Body of pancreas (tissue), 4 donors: Measurements from ENCODE around the gene PTPRF. TPM values are rescaled to one million over a fixed set of nuclear protein-coding genes. Genes with fewer than 3 reads are reported as not detected.
A peak's percentile ranks its signal among the peaks of the same experiment; 100 is the strongest.

Experiments
- ATAC-seq: fragments of 150-250 bp; one replicate; pipeline ENCODE4 v1.9.1; 2016
- DNase-seq, 4 donors: peaks; one replicate each; pipeline ENCODE4 v3.0.0-alpha.2; 2019
- H3K27ac ChIP-seq, 4 donors: fragments of 200-600 bp; sonication (generic); 1 replicate in 3 of 4; 2 replicates in 1 of 4; pipeline versions ENCODE4 v1.5.1 to v1.6.1; 2016 to 2019; ENCODE audit warnings: mild to moderate bottlenecking in 1 of 4, mixed read lengths in 1 of 4, moderate library complexity in 1 of 4
- H3K27me3 ChIP-seq, 2 donors: fragments of 200-600 bp; sonication (generic); one replicate each; pipeline ENCODE4 v1.6.0; 2016; ENCODE audit warnings: mild to moderate bottlenecking in 1 of 2
- H3K36me3 ChIP-seq, 2 donors: fragments of 200-600 bp; sonication (generic); replicated peaks in 1 of 2; 2 replicates each; pipeline ENCODE4 v1.5.1; 2016; ENCODE audit warnings: low read depth in 2 of 2; ENCODE audit not compliant: insufficient read depth in 1 of 2
- H3K4me1 ChIP-seq: fragments of 200-600 bp; sonication (generic); one replicate; pipeline ENCODE4 v1.6.0; 2016
- H3K4me3 ChIP-seq, 2 donors: fragments of 200-600 bp; sonication (generic); 1 replicate in 1 of 2; 2 replicates in 1 of 2; pipeline ENCODE4 v1.5.1; 2016 to 2019
- H3K9me3 ChIP-seq, 3 donors: fragments of 200-600 bp; sonication (generic); 1 replicate in 2 of 3; 2 replicates in 1 of 3; pipeline ENCODE4 v1.5.1; 2016
- POLR2A ChIP-seq, 3 donors: fragments of 450-650 bp; IDR thresholded peaks; one replicate each; pipeline ENCODE4 v1.6.1; 2016; ENCODE audit warnings: antibody characterized with exemption in 3 of 3, mild to moderate bottlenecking in 2 of 3
- WGBS, 2 donors: methylation state at CpG; one replicate each; pipeline ENCODE4 v1.1.5; 2017; 5-methylcytosine and 5-hydroxymethylcytosine counted together
- intact Hi-C: fragments of 100-400 bp; cut with DNase I; formaldehyde crosslinking; loops from one replicate; pipeline ENCODE4 v1.15.1; 2023
- total RNA-seq, 2 donors: library from RNA; depleted of rRNA; stranded (reverse); fragments of >200 nt; gene quantifications; one replicate each; pipeline ENCODE4 v1.1.0, GENCODE V29; 2016
- TF ChIP-seq, protein P1 (sequence below), 7 experiments: fragments of 450-650 bp in 4 of 7; fragments of 200-600 bp in 3 of 7; sonication (generic) in 3 of 7; IDR thresholded peaks; one replicate each; pipeline ENCODE4 v1.5.1; 2016 to 2019; ENCODE audit warnings: antibody characterized with exemption in 7 of 7

The PTPRF gene
- total RNA-seq, 2 donors from 2014 or later, result 81.7 to 89.0 TPM

DNA sequence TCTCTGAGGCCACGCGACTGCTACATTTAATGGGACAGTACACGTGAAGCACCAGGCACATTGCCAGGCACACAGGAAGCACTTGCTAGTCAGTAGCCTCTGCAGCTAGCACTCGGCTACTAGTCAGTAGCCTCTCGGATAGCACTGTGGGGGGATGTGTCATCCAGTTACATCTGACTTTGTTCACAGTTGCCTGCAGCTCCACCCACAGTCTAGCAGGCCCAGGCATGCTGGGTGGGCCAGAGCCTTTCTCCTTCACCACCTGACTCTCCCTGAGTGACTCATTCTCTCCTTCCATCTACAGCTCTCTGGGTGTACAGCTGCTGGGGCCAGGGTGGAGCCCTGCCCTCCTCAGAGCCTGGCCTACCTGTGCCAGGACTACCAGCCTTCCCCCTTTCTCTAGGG is 51.5 kb downstream of the PTPRF start:
- WGBS, 2 donors, result 78 to 87% methylated on average over 5 of the region's 5 CpGs
- intact Hi-C loops, result no loop called here
- Histone ChIP-seq H3K36me3 (peaks cover 0 to 5% of the 10 kb centered on the region in 2 donors), H3K27me3 (no peaks in the 10 kb centered on the region), H3K9me3 (no peaks in the 10 kb centered on the region), H3K4me3 (no peak overlapping the region), H3K27ac (no peak overlapping the region), H3K4me1 (no peaks in the 10 kb centered on the region)
- no peak for TF ChIP-seq POLR2A (IDR thresholded peaks at IDR 0.05)
- TF ChIP-seq, protein P1, sequence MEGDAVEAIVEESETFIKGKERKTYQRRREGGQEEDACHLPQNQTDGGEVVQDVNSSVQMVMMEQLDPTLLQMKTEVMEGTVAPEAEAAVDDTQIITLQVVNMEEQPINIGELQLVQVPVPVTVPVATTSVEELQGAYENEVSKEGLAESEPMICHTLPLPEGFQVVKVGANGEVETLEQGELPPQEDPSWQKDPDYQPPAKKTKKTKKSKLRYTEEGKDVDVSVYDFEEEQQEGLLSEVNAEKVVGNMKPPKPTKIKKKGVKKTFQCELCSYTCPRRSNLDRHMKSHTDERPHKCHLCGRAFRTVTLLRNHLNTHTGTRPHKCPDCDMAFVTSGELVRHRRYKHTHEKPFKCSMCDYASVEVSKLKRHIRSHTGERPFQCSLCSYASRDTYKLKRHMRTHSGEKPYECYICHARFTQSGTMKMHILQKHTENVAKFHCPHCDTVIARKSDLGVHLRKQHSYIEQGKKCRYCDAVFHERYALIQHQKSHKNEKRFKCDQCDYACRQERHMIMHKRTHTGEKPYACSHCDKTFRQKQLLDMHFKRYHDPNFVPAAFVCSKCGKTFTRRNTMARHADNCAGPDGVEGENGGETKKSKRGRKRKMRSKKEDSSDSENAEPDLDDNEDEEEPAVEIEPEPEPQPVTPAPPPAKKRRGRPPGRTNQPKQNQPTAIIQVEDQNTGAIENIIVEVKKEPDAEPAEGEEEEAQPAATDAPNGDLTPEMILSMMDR (IDR thresholded peaks at IDR 0.05), result no peak
- ATAC-seq (no peak), DNase-seq (peak in 1 of 4 donors; percentile 26)

- DNase-seq (no peak), ATAC-seq (no peak)
- Histone ChIP-seq H3K4me3 (no peak overlapping the region), H3K9me3 (no peaks in the 10 kb centered on the region), H3K27ac (no peak overlapping the region), H3K36me3 (peaks cover 0 to 5% of the 10 kb centered on the region in 2 donors), H3K27me3 (no peaks in the 10 kb centered on the region), H3K4me1 (no peaks in the 10 kb centered on the region)
- intact Hi-C loops, result no loop called here
- WGBS, 2 donors, result 90 to 97% methylated on average over 10 to 13 of the region's 13 CpGs
- TF ChIP-seq, protein P1 (IDR thresholded peaks at IDR 0.05), result no peak
- no peak for TF ChIP-seq POLR2A (IDR thresholded peaks at IDR 0.05)
Measured at GRCh38 chr1:43583058-43583457, 52.4 kb downstream of the PTPRF start.

GRCh38 chr1:43584204-43584603 is 53.5 kb downstream of the PTPRF start:
- Histone ChIP-seq H3K27me3 (no peaks in the 10 kb centered on the region), H3K9me3 (no peaks in the 10 kb centered on the region), H3K4me1 (no peaks in the 10 kb centered on the region), H3K36me3 (peaks cover 0 to 2% of the 10 kb centered on the region in 2 donors), H3K4me3 (no peak overlapping the region), H3K27ac (no peak overlapping the region)
- ATAC-seq (no peak), DNase-seq (no peak)
- TF ChIP-seq, protein P1 (IDR thresholded peaks at IDR 0.05), result no peak
- no peak for TF ChIP-seq POLR2A (IDR thresholded peaks at IDR 0.05)
- intact Hi-C loops, result no loop called here
- WGBS, 2 donors, result 61 to 94% methylated on average over 6 to 8 of the region's 8 CpGs

DNA sequence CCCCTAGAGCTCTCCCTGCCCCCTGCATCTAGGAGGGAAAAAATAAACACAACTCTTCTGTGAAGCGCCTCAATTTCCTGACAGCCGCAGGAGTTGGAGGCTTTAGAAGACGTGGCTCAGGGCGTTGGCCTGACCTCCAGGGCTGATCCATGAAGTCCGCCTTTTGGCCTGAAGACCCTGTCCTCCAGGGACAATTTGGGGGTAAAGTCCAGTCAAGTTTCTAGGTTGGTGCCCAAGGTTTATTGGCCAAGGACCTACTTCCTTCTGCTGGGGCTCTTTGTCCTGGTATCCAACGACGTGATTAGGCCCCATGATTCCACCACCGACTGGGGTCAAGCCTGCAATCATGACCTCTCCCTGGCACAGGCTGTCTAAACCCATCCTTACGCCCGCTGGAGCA is 54.9 kb downstream of the PTPRF start:
- ATAC-seq (no peak), DNase-seq (no peak)
- H3K4me1 ChIP-seq, result no peaks in the 10 kb centered on the region
- WGBS, 2 donors, result 84 to 88% methylated on average over 7 to 10 of the region's 10 CpGs
- no peaks in the 10 kb centered on the region for H3K9me3 ChIP-seq
- no peaks in the 10 kb centered on the region for H3K27me3 ChIP-seq
- intact Hi-C loops, result no loop called here
- no peak overlapping the region for H3K4me3 ChIP-seq
- no peak overlapping the region for H3K27ac ChIP-seq
- TF ChIP-seq, protein P1 (IDR thresholded peaks at IDR 0.05), result no peak
- TF ChIP-seq POLR2A (IDR thresholded peaks at IDR 0.05), result no peak
- H3K36me3 ChIP-seq, result no peaks in the 10 kb centered on the region

DNA sequence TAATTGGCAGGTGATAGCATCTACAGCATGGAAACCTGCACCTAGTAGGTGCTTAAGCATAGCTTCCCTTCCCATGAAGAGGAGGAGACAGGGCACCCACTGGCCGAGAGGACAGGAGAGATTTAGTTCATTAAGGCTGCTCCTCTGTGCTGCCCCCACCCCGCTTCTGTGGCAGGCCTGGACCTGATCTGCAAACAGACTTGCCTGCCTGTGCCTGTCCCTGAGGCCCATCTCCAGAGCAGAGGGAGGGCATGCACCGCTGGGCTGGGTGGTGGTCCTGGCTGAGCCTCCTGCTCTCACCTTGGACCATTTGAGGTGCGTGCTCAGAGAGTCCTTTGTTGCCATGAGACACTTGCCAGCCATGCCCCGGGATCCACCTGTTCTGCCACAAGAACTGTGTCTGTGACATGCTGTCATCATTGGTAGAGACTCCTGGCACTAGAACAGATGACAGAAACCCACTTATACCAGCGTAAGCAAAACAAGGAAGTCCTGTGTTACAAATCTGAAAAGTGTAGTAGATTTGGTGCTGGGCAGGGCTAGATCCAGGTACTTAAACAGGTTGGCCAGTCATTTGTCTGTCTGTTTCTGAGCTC is 55.6 kb downstream of the PTPRF start:
- Histone ChIP-seq H3K9me3 (no peaks in the 10 kb centered on the region), H3K27ac (no peak overlapping the region), H3K4me1 (no peaks in the 10 kb centered on the region), H3K36me3 (peaks cover 0 to 2% of the 10 kb centered on the region in 2 donors), H3K27me3 (no peaks in the 10 kb centered on the region), H3K4me3 (no peak overlapping the region)
- WGBS, 2 donors, result 75 to 81% methylated on average over 5 to 6 of the region's 6 CpGs
- TF ChIP-seq POLR2A (IDR thresholded peaks at IDR 0.05), result no peak
- TF ChIP-seq, protein P1 (IDR thresholded peaks at IDR 0.05), result no peak
- no peak for DNase-seq
- ATAC-seq, result no peak
- intact Hi-C loops, result no loop called here
